Measurements from ENCODE around the gene ATP8B1.
"Not testable (repeated sequence)": the region's sequence is repeated elsewhere in the genome, so short reads cannot be mapped to it uniquely, and the experiment has no call there.

Gene ATP8B1

GRCh38 chr18:57677262-57678211 lies 125.6 kb downstream of the ATP8B1 start:
- DNase-seq (ENCODE audit: insufficient read length, low spot score) (no peak), FAIRE-seq (no peak)

DNA sequence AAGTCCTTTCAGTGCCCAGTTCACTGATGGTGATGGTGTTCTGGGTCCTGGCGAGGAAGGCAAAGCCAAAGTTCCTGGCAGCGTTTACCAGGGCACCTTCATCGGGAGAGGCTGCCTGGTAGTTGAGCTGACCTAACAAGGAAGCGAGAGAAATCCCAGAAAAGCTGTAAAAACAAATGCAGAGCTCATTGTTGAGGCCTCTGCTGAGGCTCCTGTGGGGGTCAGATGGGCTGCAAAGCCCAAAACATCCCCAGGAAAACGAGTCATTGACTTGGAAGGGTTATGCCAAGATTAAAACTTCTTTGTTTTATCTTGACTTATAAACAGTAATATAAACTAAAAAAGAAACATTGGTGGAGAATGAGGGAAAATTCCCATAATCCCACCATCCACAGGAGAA lies 128.2 kb downstream of the ATP8B1 start:
- DNase-seq (ENCODE audit: insufficient read length, low spot score) (no peak), FAIRE-seq (no peak)

GRCh38 chr18:57670046-57670445 lies 133.1 kb downstream of the ATP8B1 start:
- FAIRE-seq (no peak), DNase-seq (ENCODE audit: insufficient read length, low spot score) (no peak)

DNA sequence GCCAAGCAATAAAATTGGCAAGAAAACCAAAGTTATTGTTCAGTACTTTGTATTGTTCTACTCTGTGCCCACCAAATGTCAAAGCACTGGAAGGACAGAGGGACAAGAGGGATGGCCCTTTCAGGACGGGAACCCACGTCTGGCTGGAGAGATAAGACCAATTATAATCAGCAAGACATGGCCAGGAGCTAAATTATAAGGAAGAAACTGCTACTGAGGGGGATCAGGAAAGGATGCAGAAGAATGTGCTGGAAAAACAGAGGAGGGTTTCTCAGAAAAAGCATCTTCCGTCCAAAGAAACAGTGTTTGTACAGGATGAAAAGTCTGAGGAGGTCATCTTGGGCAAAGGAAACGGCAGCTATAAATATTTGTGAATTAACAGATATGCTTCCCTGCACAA lies 135.1 kb downstream of the ATP8B1 start:
- DNase-seq (ENCODE audit: insufficient read length, low spot score) (no peak), FAIRE-seq (no peak)

GRCh38 chr18:57666818-57667497 lies 136.2 kb downstream of the ATP8B1 start:
- FAIRE-seq (no peak), DNase-seq (ENCODE audit: insufficient read length, low spot score) (no peak)

DNA sequence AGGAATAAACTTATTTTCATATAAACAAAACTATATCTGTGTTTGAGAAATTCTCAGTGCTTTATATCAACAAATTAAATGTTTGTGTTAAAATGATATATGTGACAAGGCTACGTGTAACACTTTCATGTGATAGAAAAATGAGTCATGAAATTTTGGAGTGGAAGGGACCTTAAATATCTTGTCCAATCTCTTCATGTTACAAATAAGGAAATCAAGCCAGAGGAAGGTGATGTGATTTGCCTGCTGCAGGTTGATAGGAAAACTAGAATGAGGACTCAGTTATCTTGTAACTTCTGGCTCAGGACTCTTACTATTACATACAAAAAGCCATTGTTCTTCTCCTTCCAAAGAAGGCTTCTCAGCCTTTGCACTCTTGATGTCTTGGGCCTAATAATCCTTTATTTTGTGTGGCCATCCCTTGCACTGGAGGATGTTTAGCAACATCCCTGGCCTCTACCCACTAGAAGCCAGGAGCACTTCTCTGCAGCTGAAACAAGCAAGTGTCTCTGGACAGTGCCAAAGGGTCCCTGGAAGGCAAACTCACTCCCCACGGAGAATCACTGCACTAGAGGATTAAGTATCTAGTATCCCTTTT lies 138.4 kb downstream of the ATP8B1 start:
- no peak for DNase-seq (ENCODE audit: insufficient read length, low spot score)

DNA sequence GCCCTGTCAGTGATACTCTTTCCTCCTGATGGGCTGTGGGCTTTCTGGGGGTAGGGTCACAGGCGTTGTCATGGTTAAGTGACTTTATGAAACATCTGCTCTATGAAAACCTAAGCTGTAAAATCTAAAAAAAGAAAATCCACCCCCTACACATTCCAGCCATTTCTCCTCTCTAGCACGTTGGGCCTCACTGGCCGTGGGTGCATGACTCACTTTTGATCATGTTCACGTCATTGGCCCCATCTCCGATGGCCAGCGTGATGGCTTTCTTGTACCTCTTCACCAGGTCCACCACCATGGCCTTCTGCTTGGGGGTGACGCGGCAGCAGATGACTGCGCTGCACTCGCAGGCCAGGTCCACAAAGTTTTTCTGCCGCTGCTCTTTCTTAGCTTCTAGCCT lies 142.2 kb downstream of the ATP8B1 start:
- no peak for FAIRE-seq

More for the DNA sequence above, 138.4 kb downstream of the ATP8B1 start:
- FAIRE-seq = no peak

DNA sequence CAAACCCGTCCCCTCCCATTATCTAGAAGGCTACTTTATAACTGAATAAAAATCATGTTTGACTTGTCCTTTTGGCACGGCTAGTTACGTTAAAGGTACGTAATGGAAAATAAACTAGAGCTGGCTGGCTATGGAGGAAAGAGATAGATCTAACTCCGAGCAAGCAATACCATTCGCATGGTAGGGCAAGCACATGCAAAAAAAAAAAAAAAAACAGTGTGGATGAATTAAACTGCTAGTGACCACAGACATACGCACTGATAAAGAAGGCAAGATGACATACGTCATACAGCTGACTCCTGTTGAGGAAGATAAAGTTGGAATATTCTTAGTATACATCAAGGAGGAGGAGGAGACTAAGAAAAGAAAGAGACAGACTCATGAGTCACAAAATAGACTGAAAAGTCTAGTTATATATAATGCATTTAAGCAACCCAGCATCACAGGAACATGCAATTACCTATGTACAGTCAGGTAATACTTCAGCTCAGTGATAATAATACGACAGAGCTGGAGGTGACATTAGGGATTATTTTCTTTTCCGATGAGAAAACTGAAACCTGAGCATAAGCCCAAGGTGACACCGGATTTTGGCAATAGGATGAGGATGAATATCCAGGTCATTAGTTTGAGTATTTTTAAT lies 143.5 kb downstream of the ATP8B1 start:
- no peak for DNase-seq (ENCODE audit: insufficient read length, low spot score)
- FAIRE-seq = no peak

More for the DNA sequence above, 142.2 kb downstream of the ATP8B1 start:
- DNase-seq (ENCODE audit: insufficient read length, low spot score) = peak; percentile 27

DNA sequence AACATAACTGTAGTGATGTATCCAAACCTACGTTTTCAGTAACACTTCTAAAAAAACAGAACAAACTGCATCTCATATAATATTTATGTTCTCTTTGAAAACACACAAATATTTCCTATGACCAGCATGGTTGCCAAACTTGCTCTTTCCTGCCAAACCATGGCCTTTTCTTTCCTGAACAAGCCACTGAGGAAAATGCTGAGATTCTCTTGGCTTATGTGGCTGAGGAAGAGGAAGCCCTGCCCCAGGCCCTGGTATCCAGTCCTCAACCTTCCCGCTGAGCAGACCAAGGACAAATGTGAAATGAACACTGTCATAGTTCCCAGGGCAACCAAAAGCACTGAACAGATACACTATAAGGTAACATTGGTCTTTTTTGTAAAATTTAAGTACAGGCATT lies 145.6 kb downstream of the ATP8B1 start:
- FAIRE-seq = no peak
- no peak for DNase-seq (ENCODE audit: insufficient read length, low spot score)

- FAIRE-seq (no peak), DNase-seq (ENCODE audit: insufficient read length, low spot score) (no peak)
Measured at GRCh38 chr18:57655740-57656139, 147.4 kb downstream of the ATP8B1 start.

DNA sequence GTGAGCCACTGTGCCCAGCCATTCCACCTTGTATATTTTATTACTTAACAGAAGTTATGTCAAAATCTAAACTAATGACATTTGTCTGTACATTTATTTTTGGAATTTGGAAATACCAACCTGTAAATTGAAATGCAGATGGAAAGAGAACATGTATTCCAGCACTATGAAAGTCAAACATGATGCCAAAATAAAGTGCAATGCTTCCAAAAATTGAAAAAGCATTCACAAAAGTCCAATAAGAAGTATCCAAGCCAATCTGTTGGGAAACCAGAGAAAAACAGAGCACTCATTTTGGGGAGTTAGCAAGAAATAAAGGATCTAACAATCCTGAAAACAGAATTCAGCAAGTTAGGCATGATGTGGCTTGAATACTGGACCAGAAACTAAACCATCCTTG lies 151.2 kb downstream of the ATP8B1 start:
- no peak for FAIRE-seq
- no peak for DNase-seq (ENCODE audit: insufficient read length, low spot score)

DNA sequence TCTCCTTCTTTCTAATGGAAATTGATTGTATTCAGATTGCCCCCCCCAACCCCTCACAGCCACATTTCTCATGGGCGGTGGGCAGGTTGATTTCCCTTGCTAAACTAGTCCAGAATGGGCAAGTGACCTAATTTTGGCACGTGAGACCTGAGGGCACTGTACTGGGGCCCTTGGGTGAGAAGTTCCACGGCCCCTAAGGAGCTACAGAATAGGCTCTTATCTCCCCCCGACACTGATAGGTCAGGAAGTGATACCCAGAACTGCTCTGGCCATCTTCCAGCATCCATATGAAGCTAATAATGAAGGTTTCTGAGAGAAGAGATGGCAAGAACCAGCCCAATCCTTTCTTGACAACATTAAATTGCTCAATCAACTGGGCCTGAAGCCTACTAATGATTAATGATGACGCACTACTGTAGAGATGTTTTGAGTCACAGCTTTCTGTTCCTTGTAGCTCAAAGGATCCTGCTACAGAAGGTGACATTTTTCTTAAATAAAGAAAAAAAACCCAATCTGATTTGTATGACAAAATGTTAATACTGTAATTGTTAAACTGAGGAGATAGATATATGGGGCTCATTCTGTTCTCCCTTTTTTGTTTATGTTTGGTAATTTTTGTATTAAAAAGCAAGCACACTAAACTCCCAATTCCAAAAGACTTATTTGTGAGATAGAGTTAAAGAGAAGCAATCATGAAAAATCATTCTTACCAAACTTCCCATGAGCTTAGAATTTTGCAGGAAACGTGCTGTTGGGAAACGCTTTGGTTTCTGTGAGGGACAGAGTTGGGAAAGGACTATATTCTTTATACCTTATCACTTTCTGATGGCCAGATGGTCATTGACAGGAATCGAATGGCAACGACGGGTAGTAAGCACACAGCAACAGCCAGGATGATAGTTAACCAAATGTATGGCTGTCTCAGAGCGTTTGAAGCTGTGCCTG lies 153.3 kb downstream of the ATP8B1 start:
- DNase-seq (ENCODE audit: insufficient read length, low spot score) = no peak
- FAIRE-seq = no peak

- FAIRE-seq (no peak), DNase-seq (ENCODE audit: insufficient read length, low spot score) (no peak)
Measured at GRCh38 chr18:57648414-57648813, 154.7 kb downstream of the ATP8B1 start.

- FAIRE-seq (no peak), DNase-seq (ENCODE audit: insufficient read length, low spot score) (no peak)
Measured at GRCh38 chr18:57644540-57644939, 158.6 kb downstream of the ATP8B1 start.

DNA sequence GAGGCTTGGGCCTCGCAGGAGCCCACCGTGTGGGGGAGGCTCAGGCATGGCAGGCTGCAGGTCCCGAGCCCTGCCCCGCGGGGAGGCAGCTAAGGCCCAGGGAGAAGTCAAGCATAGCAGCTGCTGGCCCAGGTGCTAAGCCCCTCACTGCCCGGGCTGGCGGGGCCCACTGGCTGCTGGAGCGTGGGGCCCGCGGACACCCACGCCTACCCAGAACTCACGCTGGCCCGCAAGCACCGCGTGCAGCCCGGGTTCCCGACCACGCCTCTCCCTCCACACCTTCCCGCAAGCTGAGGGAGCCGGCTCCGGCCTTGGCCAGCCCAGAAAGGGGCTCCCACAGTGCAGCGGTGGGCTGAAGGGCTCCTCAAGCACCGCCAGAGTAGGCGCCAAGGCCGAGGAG lies 159.4 kb downstream of the ATP8B1 start:
- not testable (repeated sequence) for DNase-seq (ENCODE audit: insufficient read length, low spot score); FAIRE-seq

DNA sequence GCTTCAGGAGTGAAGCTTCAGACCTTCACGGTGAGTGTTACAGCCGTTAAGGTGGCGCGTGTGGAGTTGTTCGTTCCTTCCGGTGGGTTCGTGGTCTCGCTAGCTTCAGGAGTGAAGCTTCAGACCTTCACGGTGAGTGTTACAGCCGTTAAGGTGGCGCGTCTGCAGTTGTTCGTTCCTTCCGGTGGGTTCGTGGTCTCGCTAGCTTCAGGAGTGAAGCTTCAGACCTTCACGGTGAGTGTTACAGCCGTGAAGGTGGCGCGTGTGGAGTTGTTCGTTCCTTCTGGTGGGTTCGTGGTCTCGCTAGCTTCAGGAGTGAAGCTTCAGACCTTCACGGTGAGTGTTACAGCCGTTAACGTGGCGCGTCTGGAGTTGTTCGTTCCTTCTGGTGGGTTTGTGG lies 160.7 kb downstream of the ATP8B1 start:
- not testable (repeated sequence) for FAIRE-seq; DNase-seq (ENCODE audit: insufficient read length, low spot score)

DNA sequence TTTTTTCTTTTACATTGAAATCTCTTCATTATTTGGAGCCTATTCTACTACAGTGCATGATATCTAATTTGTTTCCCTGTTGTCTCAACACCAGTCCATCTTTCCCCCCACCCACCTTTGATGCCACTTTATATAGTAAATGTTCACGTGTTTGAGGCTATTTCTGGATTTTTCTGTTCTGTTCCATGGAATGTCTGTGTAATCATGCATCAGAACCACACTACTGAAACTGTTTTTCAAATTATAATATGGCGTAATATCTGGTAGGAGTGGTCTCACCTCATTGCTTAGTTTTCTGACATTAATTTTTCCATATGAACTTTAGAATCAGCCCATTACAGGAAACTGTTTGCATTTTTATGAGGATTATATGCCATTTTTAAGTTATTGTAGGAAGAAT lies 162.4 kb downstream of the ATP8B1 start:
- DNase-seq (ENCODE audit: insufficient read length, low spot score) (no peak), FAIRE-seq (no peak)

DNA sequence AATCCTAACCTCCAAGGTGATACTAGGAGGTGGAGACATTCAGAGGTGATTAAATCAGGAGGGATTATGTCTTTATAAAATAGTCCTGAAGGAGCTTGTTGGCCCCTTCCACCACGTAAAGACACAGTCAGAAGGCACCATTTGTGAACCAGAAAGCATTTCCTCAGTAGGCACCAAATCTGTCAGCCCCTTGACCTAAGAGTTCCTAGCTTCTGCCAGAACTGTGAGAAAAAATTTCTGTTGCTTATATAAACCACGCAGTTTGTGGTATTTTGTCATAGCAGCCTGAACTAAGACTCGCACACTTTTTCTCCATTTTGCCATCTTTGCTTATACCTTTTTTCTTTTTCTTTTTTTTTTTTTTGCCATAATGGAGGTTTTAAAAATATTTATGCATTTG lies 162.9 kb downstream of the ATP8B1 start:
- no peak for FAIRE-seq
- DNase-seq (ENCODE audit: insufficient read length, low spot score) = no peak

DNA sequence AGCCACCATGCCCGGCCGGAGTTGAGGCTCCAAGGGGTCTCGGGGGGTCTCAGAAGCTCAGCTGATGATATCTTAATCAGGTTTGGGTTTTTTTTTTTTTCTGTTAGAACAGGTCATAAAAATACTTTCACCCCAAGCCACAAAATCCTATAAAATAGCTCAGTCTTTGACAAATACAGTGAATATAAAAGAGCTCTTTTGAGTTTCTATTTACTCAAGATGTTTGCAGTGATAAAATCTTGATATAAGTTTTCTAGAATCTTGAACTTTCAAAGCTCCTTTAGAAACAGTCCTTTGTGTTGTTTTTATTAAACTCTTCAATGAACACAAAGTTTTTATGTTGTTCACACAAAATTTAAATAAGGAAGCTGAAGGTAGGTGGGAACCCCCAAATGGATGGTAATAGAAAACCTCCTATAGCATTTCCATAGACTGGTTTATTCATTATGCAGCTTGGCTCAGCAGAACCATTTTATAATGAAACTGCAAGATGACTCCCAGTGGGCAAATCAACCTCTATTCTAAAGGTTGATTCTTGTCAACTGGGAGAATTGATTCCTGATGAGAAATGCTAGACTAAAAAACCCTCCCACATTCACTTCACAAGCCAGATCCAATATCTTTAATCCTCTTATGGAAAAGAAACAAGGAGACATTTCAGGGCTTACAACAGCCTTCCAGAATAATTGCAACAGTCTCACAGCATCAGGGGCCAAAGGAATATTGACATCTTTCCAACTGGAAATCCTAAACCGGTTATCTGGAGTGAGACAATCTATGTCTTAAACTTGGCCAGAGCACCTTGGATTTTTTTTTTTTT lies 167.9 kb downstream of the ATP8B1 start:
- DNase-seq (ENCODE audit: insufficient read length, low spot score) (no peak), FAIRE-seq (no peak)
